ENCODE measurements around the gene CFAP43. TPM values are rescaled to one million over a fixed set of nuclear protein-coding genes. Genes with fewer than 3 reads are reported as not detected.

The CFAP43 gene
- total and polyA plus RNA-seq, 10 of the 15 experiments (the other 5 are each of a cell fraction or from before 2014, with no cell fraction given) = 0.06 to 0.14 (median 0.10) TPM; not detected in 5

GRCh38 chr10:104100795-104101194, 131.4 kb downstream of the CFAP43 start:
- no TSS peak for BruUV-seq (replicated peaks)
- 0% methylated on average over 1 of the region's 1 CpG for WGBS (ENCODE audit: insufficient coverage, insufficient replicate concordance, low lambda C conversion rate, missing lambda C conversion rate)
- Histone ChIP-seq H3K27me3 (replicated peaks in 1 of 2; ENCODE audit: control insufficient read depth in 2 of 2, insufficient read depth in 2 of 2, low read length in 1 of 2) (no peaks in the 10 kb centered on the region), H3K4me1 (ENCODE audit: control insufficient read depth, insufficient read depth, low read length) (no peaks in the 10 kb centered on the region), H3K9ac (ENCODE audit: control insufficient read depth, insufficient read depth, low read length) (no peak overlapping the region), H2AFZ (ENCODE audit: control insufficient read depth, low read depth, low read length) (no peak overlapping the region), H3K4me2 (ENCODE audit: control insufficient read depth, insufficient read depth) (no peak overlapping the region), H3K27ac (ENCODE audit: control insufficient read depth, insufficient read depth) (no peak overlapping the region), H3K4me3 (no peak overlapping the region), H3K79me2 (ENCODE audit: control insufficient read depth, insufficient read depth, low read length) (no peaks in the 10 kb centered on the region), H3K9me3 (replicated peaks; ENCODE audit: control insufficient read depth, insufficient read depth, low read length) (no peaks in the 10 kb centered on the region; the same call in 1 of the 3 replicates), H4K20me1 (ENCODE audit: control insufficient read depth, insufficient read depth) (no peaks in the 10 kb centered on the region), H3K36me3 (ENCODE audit: control insufficient read depth in 2 of 2, insufficient read depth in 2 of 2, low read length in 1 of 2) (no peaks in the 10 kb centered on the region)
- intact Hi-C loops (cut with micrococcal nuclease; ENCODE audit: unreplicated experiment) (no loop called here), in situ Hi-C loops (cut with MboI) (no loop called here)
- ChIA-PET SMC1A (ENCODE audit: uncharacterized antibody, unreplicated experiment) (interaction anchor here (1.0 to 2.2 kb wide), 6 partner anchors 9 to 147 kb away, joined by 3 to 10 read pairs (median 3); no protein-coding TSS in a partner anchor), POLR2A (interaction anchor here (0.5 to 1.0 kb wide), 2 partner anchors 17 to 21 kb away, joined by 3 read pairs; partner anchors contain the start of gene SFR1), CTCF (interaction anchor here (0.7 to 1.7 kb wide), 6 partner anchors 14 to 381 kb away, joined by 3 to 7 read pairs (median 4); partner anchors contain the start of gene SFR1), RAD21 (ENCODE audit: unreplicated experiment) (no interaction called here)
- ATAC-seq (no peak), FAIRE-seq (no peak), DNase-seq (ENCODE audit: low read depth, low spot score) (no peak)
- TF ChIP-seq SUZ12 (IDR thresholded peaks at IDR 0.05; ENCODE audit: unreplicated experiment) (no peak), PRDM15 (CRISPR knock-in tag; IDR thresholded peaks at IDR 0.05) (no peak), RFX5 (IDR thresholded peaks at IDR 0.05; ENCODE audit: low read depth, low read length) (no peak), CBX5 (IDR thresholded peaks at IDR 0.05; ENCODE audit: low read depth) (no peak), FOS (IDR thresholded peaks at IDR 0.05; ENCODE audit: borderline replicate concordance, extremely low read depth, insufficient read length) (no peak), JUND (IDR thresholded peaks at IDR 0.05; ENCODE audit: low read depth, low read length) (no peak), RELB (IDR thresholded peaks at IDR 0.05; ENCODE audit: low read depth) (no peak), PAX5 (IDR thresholded peaks at IDR 0.05; ENCODE audit: borderline replicate concordance, low read depth, low read length) (no peak), E2F8 (IDR thresholded peaks at IDR 0.05; ENCODE audit: low read depth, partially characterized antibody) (no peak), POLR2AphosphoS2 (IDR thresholded peaks at IDR 0.05; ENCODE audit: low read depth, low read length) (no peak), NBN (IDR thresholded peaks at IDR 0.05) (no peak), PAX8 (IDR thresholded peaks at IDR 0.05) (no peak)

All from GM12878 (cell line).